ENCODE results near the gene LHPP. TPM values are rescaled to one million over a fixed set of nuclear protein-coding genes. Genes with fewer than 3 reads are reported as not detected.

Gene LHPP
- total RNA-seq, 2 experiments from 2014 or later = 15.3 to 19.6 TPM

DNA sequence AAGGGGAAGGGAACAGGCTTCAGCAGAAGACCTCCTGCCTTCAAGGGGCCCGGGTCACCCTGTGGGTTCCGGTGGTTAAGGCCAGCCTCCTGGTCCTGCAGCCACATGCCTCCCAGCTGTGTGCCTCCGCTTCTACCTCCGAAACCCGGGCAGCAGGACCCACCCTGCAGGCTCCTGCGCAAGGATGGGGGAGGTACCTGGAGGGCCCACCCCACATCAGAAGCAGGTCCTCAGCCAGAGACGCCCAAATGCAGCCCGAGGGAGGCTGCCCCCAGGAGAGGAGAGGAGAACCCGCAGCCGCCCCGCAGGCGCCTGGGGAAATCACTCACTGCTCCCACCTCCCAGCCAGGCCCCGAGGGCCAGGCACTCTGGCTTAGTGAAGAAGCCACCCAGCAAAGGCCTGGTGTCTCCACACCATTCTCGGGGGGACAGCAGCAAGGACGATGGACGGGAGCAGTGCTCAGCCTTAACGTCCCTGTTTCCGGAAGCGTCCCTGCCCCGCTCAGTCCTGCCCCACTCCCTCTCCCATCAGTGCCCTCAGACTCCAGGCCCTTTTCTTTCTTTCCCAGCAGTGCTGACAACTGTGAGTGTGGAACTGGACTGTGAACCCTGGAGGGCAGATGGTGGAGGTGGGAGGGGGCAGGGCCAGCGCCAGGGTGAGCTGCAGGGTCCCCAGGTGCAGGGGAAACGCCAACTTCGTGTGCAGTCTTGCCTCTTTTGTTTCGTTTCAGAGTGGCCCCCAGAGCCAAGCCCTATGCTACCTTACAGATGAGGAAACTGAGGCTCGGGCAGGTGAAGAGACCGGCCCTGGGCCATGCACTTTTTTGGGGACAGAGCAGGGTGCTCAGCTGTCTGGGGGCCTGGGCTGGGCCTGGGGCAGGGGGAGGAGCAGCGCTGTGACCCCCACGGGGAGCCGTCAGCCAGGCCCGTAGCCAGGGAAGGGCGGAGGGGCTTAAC, 144.5 kb downstream of the LHPP start:
- DNase-seq (no peak), ATAC-seq (ENCODE audit: poor library complexity) (no peak)
- Histone ChIP-seq H3K4me1 (ENCODE audit: insufficient read depth, low read length) (peaks cover 17% of the 10 kb centered on the region), H3K27me3 (ENCODE audit: control insufficient read depth in 1 of 2, insufficient read depth in 2 of 2, low read length in 2 of 2) (no peaks in the 10 kb centered on the region), H3K36me3 (ENCODE audit: insufficient read depth, low read length) (no peaks in the 10 kb centered on the region), H3K27ac (ENCODE audit: low read depth in 1 of 2, low read length in 2 of 2) (no peak overlapping the region), H3K9me3 (ENCODE audit: control insufficient read depth in 1 of 2, insufficient read depth in 1 of 2, low read length in 2 of 2) (peaks cover 0 to 5% of the 10 kb centered on the region in 2 experiments), H3K4me3 (ENCODE audit: low read length) (no peak overlapping the region)
- TF ChIP-seq, protein P1, sequence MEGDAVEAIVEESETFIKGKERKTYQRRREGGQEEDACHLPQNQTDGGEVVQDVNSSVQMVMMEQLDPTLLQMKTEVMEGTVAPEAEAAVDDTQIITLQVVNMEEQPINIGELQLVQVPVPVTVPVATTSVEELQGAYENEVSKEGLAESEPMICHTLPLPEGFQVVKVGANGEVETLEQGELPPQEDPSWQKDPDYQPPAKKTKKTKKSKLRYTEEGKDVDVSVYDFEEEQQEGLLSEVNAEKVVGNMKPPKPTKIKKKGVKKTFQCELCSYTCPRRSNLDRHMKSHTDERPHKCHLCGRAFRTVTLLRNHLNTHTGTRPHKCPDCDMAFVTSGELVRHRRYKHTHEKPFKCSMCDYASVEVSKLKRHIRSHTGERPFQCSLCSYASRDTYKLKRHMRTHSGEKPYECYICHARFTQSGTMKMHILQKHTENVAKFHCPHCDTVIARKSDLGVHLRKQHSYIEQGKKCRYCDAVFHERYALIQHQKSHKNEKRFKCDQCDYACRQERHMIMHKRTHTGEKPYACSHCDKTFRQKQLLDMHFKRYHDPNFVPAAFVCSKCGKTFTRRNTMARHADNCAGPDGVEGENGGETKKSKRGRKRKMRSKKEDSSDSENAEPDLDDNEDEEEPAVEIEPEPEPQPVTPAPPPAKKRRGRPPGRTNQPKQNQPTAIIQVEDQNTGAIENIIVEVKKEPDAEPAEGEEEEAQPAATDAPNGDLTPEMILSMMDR (IDR thresholded peaks at IDR 0.05) = no peak
- POLR2A ChIA-PET = no interaction called here
- no peak overlapping the region for H3K4me3 Mint-ChIP-seq
- intact Hi-C loops (cut with DNase I, micrococcal nuclease) = no loop called here
- no peaks in the 10 kb centered on the region for H3K36me3 Mint-ChIP-seq (ENCODE audit: low read depth)
- CTCF ChIA-PET = no interaction called here
- no peaks in the 10 kb centered on the region for H3K9me3 Mint-ChIP-seq
- peaks cover 2% of the 10 kb centered on the region for H3K4me1 Mint-ChIP-seq (ENCODE audit: low read depth)
- no peak overlapping the region for H3K27ac Mint-ChIP-seq
- no peaks in the 10 kb centered on the region for H3K27me3 Mint-ChIP-seq

DNA sequence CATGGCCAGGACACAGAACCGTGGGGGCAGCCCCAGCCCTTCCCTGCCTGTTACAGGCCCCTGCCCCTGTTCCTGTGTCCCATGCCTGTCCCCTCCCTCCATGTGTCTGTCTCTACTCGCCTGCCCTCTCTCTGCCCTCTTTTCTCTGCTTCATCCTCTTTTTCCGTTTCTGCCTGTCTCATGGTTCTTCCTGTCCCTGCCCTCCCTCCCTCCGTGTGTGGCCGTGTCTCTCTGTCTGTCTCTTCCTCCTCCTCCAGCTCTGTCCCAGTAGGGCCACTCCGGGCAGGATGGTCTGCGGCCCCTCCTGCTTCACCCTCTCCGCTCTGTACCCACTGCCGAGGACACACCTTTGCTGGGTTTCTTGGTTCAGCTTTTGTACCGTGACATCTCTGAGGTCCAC, 145.2 kb downstream of the LHPP start:
- Mint-ChIP-seq H3K27me3 (no peaks in the 10 kb centered on the region), H3K4me1 (ENCODE audit: low read depth) (peaks cover 9% of the 10 kb centered on the region)
- no peak overlapping the region for H3K27ac ChIP-seq (ENCODE audit: low read depth in 1 of 2, low read length in 2 of 2)

DNA sequence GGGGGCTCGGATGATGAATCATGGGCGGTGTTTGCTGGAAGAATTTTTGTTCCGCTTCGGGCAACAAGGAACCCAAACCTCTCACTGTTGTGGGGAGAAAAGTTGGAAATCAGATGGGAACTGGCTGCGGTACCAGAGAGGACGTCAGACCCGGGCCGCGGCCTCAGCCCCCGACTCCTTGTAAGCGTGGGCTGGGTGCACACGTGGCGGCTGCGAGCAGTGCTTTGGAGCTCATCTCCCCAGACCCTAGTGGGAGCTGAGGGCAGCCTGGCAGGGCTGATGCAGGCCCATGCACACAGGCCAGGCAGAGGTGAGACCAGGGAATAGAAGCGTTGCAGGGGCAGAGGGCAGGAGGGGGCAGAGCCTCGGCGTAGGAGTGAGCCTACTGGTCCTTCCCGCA, 146.1 kb downstream of the LHPP start:
- H3K27me3 ChIP-seq (ENCODE audit: control insufficient read depth in 1 of 2, insufficient read depth in 2 of 2, low read length in 2 of 2) = no peaks in the 10 kb centered on the region
- Mint-ChIP-seq H3K9me3 (no peaks in the 10 kb centered on the region), H3K4me1 (ENCODE audit: low read depth) (peaks cover 18% of the 10 kb centered on the region), H3K27ac (no peak overlapping the region), H3K27me3 (no peaks in the 10 kb centered on the region), H3K4me3 (no peak overlapping the region), H3K36me3 (ENCODE audit: low read depth) (no peaks in the 10 kb centered on the region)
- H3K4me1 ChIP-seq (ENCODE audit: insufficient read depth, low read length) = peaks cover 32% of the 10 kb centered on the region
- ATAC-seq (ENCODE audit: poor library complexity) (no peak), DNase-seq (no peak)
- TF ChIP-seq, protein P1 (IDR thresholded peaks at IDR 0.05) = no peak
- H3K27ac ChIP-seq (ENCODE audit: low read depth in 1 of 2, low read length in 2 of 2) = no peak overlapping the region
- H3K36me3 ChIP-seq (ENCODE audit: insufficient read depth, low read length) = no peaks in the 10 kb centered on the region
- ChIA-PET POLR2A (no interaction called here), CTCF (no interaction called here)
- no peak overlapping the region for H3K4me3 ChIP-seq (ENCODE audit: low read length)
- intact Hi-C loops (cut with DNase I, micrococcal nuclease) = no loop called here
- no peaks in the 10 kb centered on the region for H3K9me3 ChIP-seq (ENCODE audit: control insufficient read depth in 1 of 2, insufficient read depth in 1 of 2, low read length in 2 of 2)

More for the DNA sequence above, 145.2 kb downstream of the LHPP start:
- Mint-ChIP-seq H3K4me3 (no peak overlapping the region), H3K9me3 (no peaks in the 10 kb centered on the region), H3K27ac (no peak overlapping the region), H3K36me3 (ENCODE audit: low read depth) (no peaks in the 10 kb centered on the region)
- Histone ChIP-seq H3K9me3 (ENCODE audit: control insufficient read depth in 1 of 2, insufficient read depth in 1 of 2, low read length in 2 of 2) (no peaks in the 10 kb centered on the region), H3K4me1 (ENCODE audit: insufficient read depth, low read length) (peaks cover 24% of the 10 kb centered on the region), H3K4me3 (ENCODE audit: low read length) (no peak overlapping the region), H3K27me3 (ENCODE audit: control insufficient read depth in 1 of 2, insufficient read depth in 2 of 2, low read length in 2 of 2) (no peaks in the 10 kb centered on the region), H3K36me3 (ENCODE audit: insufficient read depth, low read length) (no peaks in the 10 kb centered on the region)
- DNase-seq = no peak
- intact Hi-C loops (cut with DNase I, micrococcal nuclease) = no loop called here
- ChIA-PET CTCF (no interaction called here), POLR2A (no interaction called here)
- no peak for ATAC-seq (ENCODE audit: poor library complexity)
- TF ChIP-seq, protein P1 (IDR thresholded peaks at IDR 0.05) = no peak

All from CD4-positive, alpha-beta T cell (primary cell).